NCI-H1105 treated with DMSO at 0.1 percent for 48 hours (cell line): ENCODE results near the gene ADCY7.
"Not testable (repeated sequence)": the region's sequence is repeated elsewhere in the genome, so short reads cannot be mapped to it uniquely, and the experiment has no call there.

ENCODE experiments used
- DNase-seq: peaks from one replicate; lab custom pipeline; 2025; lab: John Stamatoyannopoulos, UW

ADCY7 gene

DNA sequence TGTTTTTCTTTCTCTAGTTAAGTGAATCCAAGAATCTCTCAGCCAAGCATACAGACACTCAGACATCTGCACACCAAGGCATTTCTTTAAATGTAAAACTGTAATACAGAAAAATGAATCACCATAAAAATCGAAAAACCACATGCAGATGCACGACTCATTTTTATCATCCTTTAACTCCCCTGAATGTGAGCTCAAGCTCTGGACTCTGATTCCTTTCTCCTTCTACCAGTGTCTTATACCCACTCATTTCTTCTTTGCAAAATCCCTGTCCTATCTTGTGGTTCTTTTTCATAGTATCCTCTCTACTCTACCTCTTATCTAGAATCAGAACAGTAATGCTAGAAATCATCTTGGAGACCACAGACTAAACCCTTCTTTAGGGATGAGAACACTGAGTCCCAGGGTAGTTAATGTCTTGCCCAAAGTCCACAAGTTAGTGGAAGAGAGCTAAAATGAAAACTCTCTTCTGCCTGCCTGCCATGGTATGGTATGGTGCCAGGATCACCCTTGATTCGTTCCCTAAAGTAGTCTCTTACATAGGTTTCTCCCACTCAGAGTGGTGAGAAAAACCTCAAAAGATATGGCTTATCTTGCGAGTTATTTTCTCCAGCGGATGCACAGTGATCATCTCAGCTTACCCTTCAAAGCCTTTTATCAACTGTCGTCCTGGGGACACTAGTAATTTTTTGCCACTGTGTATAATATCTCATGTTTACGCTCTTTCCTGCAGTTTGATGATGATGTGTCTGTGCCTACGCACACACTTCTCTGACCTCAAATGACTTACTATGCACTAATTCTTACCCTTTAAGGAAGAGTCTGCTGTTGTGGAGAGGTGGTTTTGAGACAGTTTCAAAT is 72.2 kb downstream of the ADCY7 start:
- no peak for DNase-seq

DNA sequence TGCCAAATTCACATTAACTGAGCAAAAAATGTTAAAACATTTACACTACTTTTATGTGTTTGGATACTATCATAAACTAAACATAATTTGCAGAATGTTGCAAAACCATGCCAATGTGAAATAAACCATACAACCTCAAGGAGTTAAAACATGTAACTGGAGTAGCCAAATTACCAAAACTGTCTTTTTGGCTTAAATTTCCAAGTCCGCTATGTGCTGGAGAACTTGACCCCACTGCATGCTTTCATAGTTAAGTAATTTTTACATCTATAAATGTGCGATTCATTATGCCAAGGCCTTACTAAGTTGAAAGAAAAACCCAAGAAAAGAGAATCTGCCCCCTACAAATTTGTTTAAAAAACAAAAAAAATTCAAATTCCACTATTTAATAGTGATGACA is 74.2 kb downstream of the ADCY7 start:
- no peak for DNase-seq

DNA sequence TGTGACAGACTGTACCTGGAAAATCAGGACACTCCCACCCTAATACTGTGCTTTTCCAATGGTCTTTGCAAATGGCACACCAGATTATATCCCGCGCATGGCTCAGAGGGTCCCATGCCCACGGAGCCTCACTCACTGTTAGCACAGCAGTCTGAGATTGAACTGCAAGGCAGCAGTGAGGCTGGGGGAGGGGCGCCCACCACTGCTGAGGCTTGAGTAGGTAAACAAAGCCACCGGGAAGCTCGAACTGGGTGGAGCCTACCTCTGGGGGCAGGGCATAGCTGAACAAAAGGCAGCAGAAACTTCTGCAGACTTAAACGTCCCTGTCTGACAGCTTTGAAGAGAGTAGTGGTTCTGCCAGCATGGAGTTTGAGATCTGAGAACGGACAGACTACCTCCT is 77.2 kb downstream of the ADCY7 start:
- not testable (repeated sequence) for DNase-seq

DNA sequence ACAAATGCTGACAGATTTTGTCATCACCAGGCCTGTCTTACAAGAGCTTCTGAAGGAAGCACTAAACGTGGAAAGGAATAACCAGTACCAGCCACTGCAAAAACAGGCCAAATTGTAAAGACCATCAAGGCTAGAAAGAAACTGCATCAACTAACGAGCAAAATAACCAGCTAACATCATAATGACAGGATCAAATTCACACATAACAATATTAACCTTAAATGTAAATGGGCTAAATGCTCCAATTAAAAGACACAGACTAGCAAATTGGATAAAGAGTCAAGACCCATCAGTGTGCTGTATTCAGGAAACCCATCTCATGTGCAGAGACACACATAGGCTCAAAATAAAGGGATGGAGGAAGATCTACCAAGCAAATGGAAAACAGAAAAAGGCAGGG is 78.9 kb downstream of the ADCY7 start:
- not testable (repeated sequence) for DNase-seq

DNA sequence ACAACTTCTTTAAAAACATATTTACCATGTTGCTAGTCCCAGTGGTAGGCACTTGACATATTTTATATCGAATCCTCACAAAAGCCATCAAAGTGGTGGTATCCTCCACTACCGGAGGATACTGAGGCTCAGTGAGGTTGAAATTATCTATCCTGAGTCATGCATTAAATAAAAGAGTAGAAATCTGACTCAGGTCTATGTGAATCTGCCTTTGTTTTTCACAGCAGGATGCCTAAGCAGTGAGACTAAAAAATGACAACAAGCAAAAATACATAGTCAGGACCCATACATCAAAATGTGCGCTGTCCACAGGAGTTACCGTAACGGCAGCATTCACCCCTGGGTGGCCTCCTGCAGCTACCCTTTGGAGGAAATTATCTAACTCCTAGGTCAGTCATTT is 84.8 kb downstream of the ADCY7 start:
- no peak for DNase-seq

DNA sequence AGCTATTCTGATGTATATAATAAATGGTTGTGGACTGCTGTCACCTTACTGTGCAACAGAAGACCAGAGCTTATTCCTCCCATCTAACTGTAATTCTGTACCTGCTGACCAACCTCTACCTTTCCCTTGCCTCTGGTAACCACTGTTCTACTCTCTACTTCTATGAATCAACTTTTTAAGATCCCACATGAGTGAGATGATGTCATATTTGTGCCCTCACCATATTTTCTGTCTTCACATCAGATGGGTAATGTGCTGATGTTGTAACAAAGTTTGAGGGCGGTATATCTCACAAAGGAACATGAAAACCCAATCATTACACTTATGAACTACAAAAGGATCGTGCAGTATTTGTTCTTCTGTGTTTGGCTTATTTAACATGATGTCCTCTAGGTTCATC is 85.6 kb downstream of the ADCY7 start:
- DNase-seq, result no peak

DNA sequence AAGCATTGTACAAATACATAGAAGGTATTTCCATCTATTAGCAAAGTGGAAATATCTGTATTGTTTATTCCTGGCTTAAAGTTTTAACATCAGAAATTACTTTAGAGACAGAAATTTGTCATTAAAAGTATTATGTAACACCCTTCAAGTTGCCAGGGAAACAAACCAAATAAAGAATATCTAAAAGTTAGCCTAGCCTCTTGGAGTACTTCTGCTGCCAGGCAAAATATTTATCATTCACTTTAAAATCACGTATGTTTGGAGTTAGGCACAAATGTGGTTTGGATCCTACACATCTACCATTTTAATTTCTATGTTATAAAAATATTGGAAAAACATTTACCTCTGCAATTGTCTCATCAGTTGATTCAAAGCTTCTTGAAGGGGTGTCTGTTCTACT is 87.7 kb downstream of the ADCY7 start:
- no peak for DNase-seq

DNA sequence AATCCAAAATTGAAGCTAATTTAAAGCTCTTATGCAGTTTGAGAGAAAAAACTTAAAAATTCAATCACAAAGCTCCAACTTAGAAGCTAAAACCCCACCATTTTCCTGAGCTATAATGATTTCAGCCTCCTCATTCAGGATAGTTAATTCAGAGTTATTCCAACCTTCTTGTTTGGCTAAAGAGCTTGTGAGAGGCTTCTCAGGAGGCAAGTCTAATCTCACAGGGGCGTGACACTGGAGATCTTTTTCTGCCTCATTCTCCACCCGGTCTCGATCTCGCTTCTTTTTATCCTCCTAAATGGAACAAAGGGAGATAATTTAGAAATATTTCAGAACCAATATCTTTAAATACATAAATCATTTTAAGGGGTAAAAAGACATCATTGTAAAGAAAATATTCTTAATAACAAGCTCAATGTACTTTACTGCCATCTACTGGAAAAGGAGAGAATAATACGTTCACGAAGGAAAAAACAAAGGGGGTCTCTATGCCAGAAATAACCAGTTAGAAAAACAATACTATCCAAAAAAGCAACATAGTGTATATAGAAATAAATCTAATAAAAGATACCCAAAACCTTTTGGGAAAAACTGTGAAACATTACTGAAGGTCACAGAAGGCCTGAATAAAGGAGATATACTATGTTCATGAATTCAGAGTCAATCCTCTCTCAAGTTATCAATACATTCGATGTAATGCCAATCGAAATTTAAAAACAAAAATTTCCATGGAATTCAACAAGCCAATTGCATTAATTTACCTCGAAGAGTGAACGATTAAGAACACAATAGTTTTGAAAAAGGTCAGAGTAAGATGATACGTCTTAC is 88.5 kb downstream of the ADCY7 start:
- DNase-seq, result peak; percentile 64

DNA sequence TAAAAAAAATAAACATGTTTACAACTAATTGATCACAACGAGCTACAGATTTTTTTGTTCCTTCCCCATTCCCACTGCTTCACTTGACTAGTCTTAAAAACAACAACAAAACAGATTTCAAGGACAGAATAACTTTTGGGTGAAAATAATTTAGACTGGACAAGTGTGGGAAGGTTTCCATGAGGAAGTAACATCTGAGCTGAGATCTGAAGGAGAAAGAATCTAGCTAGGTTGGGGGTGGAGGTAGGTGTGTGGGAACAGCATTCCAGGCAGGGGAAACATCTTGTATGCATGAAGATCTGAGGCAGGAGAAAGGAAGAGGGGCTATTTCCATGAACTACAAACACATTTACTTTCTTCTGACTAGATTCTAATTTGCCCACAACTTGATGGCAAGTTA is 93.3 kb downstream of the ADCY7 start:
- no peak for DNase-seq

DNA sequence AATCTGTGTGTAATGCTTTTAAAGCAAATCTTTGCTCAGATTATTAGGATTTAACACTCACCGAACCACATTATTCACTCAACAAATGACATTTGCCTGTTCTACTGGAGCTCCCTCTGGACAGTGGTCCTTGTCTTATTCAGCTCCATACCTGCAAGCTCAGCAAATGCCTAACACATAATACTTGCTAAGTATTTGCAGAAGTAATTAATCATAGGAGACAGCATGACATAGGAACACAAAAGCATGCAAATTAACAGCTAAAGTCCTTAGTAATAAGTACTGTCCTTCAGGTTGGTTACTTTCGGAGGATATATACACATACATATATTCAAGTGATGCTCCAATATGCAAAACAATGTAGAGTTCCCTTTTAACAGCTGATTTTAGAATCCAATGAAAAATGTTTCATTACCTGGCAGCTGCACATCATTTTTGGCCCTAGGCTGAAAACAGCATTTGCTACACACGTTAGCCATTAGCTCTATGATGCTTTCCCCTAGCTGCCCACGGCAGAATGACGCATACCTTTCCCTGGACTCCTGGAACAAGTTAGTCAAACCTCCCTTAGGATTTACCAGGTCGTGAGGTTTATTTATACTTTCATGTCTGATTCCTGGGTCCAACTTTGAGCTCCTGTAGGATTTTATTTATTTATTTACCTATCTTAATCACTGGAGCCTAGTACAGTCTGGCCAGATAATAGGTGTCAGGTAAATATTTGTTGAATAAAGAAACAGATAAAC is 93.9 kb downstream of the ADCY7 start:
- DNase-seq, result no peak

DNA sequence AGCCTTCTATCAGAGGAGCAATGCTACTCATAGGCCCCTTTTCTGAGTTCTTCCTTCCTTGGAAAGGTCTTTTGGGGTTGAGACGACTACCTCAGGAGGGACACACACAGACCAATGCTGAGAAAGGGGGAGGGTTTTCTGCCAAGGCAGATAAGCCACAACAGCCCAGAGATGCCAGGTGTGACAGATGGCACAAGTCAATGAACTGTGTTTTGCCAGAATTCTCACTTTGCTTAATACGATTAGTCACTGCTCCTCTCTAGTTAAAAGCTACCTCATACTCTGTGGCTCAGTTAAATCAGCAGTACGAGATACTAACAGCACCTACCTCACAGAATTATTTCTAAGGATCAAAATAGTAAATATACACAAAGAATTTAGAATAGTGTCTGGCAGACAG is 94.4 kb downstream of the ADCY7 start:
- DNase-seq, result no peak

DNA sequence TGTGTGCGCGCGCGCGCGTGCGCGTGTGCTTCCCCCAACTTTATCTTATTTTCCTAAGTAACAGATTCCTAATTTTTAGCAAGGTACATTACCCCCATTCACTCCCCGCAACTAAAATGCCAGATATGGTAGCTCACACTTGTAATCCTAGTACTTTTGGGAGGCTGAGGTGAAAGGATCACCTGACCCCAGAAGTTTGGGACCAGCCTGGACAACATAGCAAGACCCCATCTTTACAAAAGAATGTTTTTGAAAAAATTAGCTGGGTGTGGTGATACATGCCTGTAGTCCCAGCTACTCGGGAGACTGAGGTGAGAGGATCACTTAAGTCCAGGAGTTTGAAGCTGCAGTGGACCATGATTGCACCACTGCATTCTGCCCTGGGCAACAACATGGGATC is 97.3 kb downstream of the ADCY7 start:
- DNase-seq, result no peak

DNA sequence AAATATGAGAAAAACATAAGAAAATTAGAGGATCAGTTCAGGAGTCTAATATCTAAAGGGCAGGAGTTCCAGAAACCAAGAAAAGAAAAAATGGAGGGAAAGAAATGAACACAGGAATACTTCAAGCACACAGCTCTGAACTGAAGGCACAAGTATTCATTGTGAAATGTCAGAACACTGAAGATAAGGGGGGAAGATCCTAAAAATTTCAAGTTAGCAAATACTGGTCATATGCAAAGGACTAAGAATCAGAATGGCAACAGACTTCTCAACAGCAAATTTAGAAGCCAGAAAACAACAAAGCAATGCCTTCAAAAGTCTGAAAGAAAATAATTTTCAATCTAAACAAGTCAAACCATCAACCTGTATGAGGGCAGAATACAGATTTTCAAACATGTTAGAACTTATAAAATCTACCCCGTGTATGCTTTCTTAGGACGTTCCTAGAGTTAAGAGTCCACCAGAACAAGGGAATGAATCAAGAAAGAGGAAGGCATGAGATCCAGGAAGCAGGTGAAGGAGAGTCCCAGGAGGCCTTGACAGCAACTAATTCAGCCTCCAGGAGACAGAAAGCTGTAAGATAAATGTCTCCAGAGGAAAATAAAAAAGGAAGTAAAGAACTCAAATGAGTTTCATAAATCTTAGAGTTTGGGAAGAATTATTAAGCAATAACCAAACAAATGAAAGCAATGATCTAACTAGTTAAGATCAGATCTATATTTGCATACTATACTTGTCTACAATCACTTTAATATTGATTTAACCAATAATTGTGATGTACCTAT is 99.6 kb downstream of the ADCY7 start:
- no peak for DNase-seq
